Ovary (tissue), 9 donors: ENCODE data around the gene VSX2. TPM values are rescaled to one million over a fixed set of nuclear protein-coding genes. Genes with fewer than 3 reads are reported as not detected.

Experiments
- DNase-seq, 5 donors: peaks; one replicate each; pipeline ENCODE4 v3.0.0-alpha.2; 2019 to 2020
- H3K27ac ChIP-seq, 2 donors: fragments of 200-600 bp; one replicate each; pipeline versions ENCODE4 v1.5.1 to v1.8.0; 2019 to 2022
- H3K27me3 ChIP-seq: fragments of 200-600 bp; one replicate; pipeline ENCODE4 v1.8.0; 2022
- H3K36me3 ChIP-seq: fragments of 200-600 bp; sonication (generic); one replicate; pipeline ENCODE4 v1.5.1; 2019
- H3K4me1 ChIP-seq: one replicate; pipeline ENCODE4 v1.8.1; 2013; ENCODE audit warnings: mild to moderate bottlenecking, moderate library complexity; ENCODE audit not compliant: insufficient read depth
- H3K4me3 ChIP-seq: fragments of 200-600 bp; sonication (generic); one replicate; pipeline ENCODE4 v1.5.1; 2017
- H3K9me3 ChIP-seq, 2 donors: fragments of 200-600 bp in 1 of 2; sonication (generic) in 1 of 2; one replicate each; pipeline versions ENCODE4 v1.5.1 to v1.8.1; 2013 to 2019; ENCODE audit warnings: mild to moderate bottlenecking in 1 of 2, moderate library complexity in 1 of 2
- CTCF ChIP-seq, 3 donors: fragments of 450-650 bp in 2 of 3; fragments of 200-600 bp in 1 of 3; IDR thresholded peaks; one replicate each; pipeline versions ENCODE4 v1.5.1 to v1.8.0; 2016 to 2022; ENCODE audit warnings: antibody characterized with exemption in 3 of 3, mild to moderate bottlenecking in 1 of 3
- EP300 ChIP-seq: sonication (generic); formaldehyde crosslinking; IDR thresholded peaks from one replicate; pipeline ENCODE4 v1.6.1; 2017; ENCODE audit warnings: antibody characterized with exemption
- POLR2A ChIP-seq: fragments of 450-650 bp; IDR thresholded peaks from one replicate; pipeline ENCODE4 v1.6.1; 2017; ENCODE audit warnings: antibody characterized with exemption, mild to moderate bottlenecking, moderate library complexity
- WGBS, 3 donors: extraction: QIAGEN DNeasy Blood & Tissue Kit in 1 of 3; methylation state at CpG; one replicate each; pipeline versions ENCODE4 v1.1.5 to v1.1.7; 2013 to 2017; 5-methylcytosine and 5-hydroxymethylcytosine counted together
- intact Hi-C, 4 donors: fragments of 100-400 bp; cut with DNase I; formaldehyde crosslinking; loops; one replicate each; pipeline versions ENCODE4 v1.11.0 to v1.15.1; 2022 to 2023
- polyA plus RNA-seq, 2 donors: library from polyadenylated mRNA; stranded (reverse); fragments of 200-250 nt in 1 of 2; fragments of 350-450 nt in 1 of 2; fragmentation: Illumina TruSeq in 1 of 2; extraction: RNeasy Lipid Tissue Mini Kit (QIAGEN cat#74804) in 1 of 2; gene quantifications; one replicate each; pipeline ENCODE4 v1.2.3, GENCODE V29; 2013 to 2014
- total RNA-seq, 7 donors: library from RNA; depleted of rRNA in 2 of 7; stranded (reverse); fragments of >200 nt in 2 of 7; fragmentation: NEBNext Ultra II Directional in 3 of 7; extraction: Animal tissue kit (Norgen Biotek cat#: 25700) in 3 of 7; gene quantifications; one replicate each; pipeline versions ENCODE4 v1.1.0 to v1.2.4, GENCODE V29; 2016 to 2023
- donor health status: DM: no; HTN: no; CAD: no; lungs with moderate emphysema.
- donor health status: DM: no; HTN: no; CAD: no.
- donor health status: Bipolar disorder and iron deficiency.
- donor health status: DM: yes; HTN: yes; CAD: no.
- donor health status: DM: no; HTN: no; CAD: no.
- donor health status: DM: yes; HTN: yes; CAD: no.

VSX2 gene
- total and polyA plus RNA-seq, 9 donors = not detected

- H3K4me1 ChIP-seq = no peaks in the 10 kb centered on the region
- intact Hi-C loops = loop anchor here in 2 of 4 donors (10.0 kb wide), 1 partner anchor 133 kb away; no protein-coding TSS in a partner anchor
- H3K27ac ChIP-seq = no peak overlapping the region
- TF ChIP-seq POLR2A (no peak), CTCF (IDR thresholded peaks at IDR 0.05) (no peak), EP300 (no peak)
- no peaks in the 10 kb centered on the region for H3K36me3 ChIP-seq
- H3K27me3 ChIP-seq = no peaks in the 10 kb centered on the region
- no peaks in the 10 kb centered on the region for H3K9me3 ChIP-seq
- WGBS, 3 donors = 53 to 66% (median 55%) methylated on average over 6 of the region's 6 CpGs
- H3K4me3 ChIP-seq = no peak overlapping the region
- DNase-seq = no peak
These were observed 8.8 kb downstream of the VSX2 start for GRCh38 chr14:74248017-74248416.

- 72 to 74% (median 74%) methylated on average over 12 of the region's 12 CpGs for WGBS, 3 donors
- Histone ChIP-seq H3K4me3 (no peak overlapping the region), H3K4me1 (no peaks in the 10 kb centered on the region), H3K27ac (no peak overlapping the region), H3K27me3 (no peaks in the 10 kb centered on the region), H3K36me3 (no peaks in the 10 kb centered on the region), H3K9me3 (no peaks in the 10 kb centered on the region)
- intact Hi-C loops = loop anchor here in 3 of 4 donors (5.0 to 10.0 kb wide), 2 partner anchors 135 to 137 kb away; no protein-coding TSS in a partner anchor
- TF ChIP-seq POLR2A (no peak), EP300 (no peak), CTCF (IDR thresholded peaks at IDR 0.05) (no peak)
- no peak for DNase-seq
These were observed 10.5 kb downstream of the VSX2 start for GRCh38 chr14:74249433-74250375.

GRCh38 chr14:74255281-74255680 is 16.0 kb downstream of the VSX2 start:
- H3K36me3 ChIP-seq = no peaks in the 10 kb centered on the region
- peaks cover 1% of the 10 kb centered on the region for H3K4me1 ChIP-seq
- no peaks in the 10 kb centered on the region for H3K27me3 ChIP-seq
- DNase-seq = no peak
- H3K9me3 ChIP-seq = no peaks in the 10 kb centered on the region
- H3K4me3 ChIP-seq = no peak overlapping the region
- no peak for TF ChIP-seq CTCF (IDR thresholded peaks at IDR 0.05)
- TF ChIP-seq EP300 = no peak
- no peak for TF ChIP-seq POLR2A
- intact Hi-C loops = no loop called here
- WGBS, 3 donors = 71 to 77% (median 76%) methylated on average over 3 of the region's 3 CpGs
- no peak overlapping the region for H3K27ac ChIP-seq

DNA sequence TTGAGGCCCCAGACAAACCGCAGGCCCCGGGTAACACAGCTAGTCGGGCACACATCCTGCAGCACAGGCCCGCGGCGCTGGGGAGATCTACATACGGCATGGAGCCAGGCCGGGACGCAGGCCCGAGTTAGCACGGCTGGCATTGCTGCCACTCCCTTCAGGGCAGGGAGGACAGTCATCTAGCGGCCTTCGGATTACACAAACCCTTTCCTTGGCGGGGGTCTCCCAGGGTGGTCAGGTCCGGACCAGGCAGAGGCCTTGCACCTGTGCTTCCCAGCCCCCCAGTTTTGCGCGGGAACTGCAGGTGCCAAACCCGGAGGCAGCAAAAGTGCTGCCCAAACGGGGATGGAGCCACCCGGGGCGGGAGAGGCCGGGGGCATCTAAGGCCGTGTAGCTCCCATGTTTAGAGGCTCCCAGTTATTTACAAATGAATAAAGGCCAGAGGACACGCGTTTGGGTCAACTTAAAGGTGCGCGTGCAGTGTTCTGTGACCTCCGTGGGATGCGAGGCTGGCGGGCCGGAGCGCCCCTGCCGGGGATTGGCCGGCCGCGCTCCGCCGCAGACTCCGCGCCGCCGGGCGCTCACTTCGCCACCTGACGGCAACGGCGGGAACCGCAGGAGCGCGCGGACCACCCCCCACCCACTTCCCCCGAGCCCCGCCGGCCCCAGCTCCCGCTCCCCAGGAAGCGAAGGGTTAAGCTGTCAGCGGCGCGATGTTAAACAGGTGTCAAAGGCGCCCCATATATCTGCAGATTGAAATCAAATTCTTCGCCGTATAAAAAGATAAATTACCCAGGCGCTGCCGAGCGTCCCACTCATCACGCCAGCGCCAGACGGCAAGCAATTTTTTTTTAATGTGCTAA is 18.1 kb downstream of the VSX2 start:
- peak; percentile 12 to 67 (median 36) for DNase-seq
- 2 to 7% (median 5%) methylated on average over 47 to 68 of the region's 68 CpGs for WGBS, 3 donors
- H3K4me3 ChIP-seq = peak overlapping the region; percentile 41
- TF ChIP-seq POLR2A (no peak), CTCF (IDR thresholded peaks at IDR 0.05) (peak; percentile 57 to 88 (median 66))
- no peaks in the 10 kb centered on the region for H3K27me3 ChIP-seq
- no peaks in the 10 kb centered on the region for H3K36me3 ChIP-seq
- intact Hi-C loops = no loop called here
- H3K27ac ChIP-seq = no peak overlapping the region
- H3K4me1 ChIP-seq = peaks cover 1% of the 10 kb centered on the region
- no peaks in the 10 kb centered on the region for H3K9me3 ChIP-seq
